HepG2 (cell line): ENCODE results near the gene SLC2A6. TPM values are rescaled to one million over a fixed set of nuclear protein-coding genes. Genes with fewer than 3 reads are reported as not detected.

Source experiments
- ATAC-seq: fragments of 200-7000 bp; cut with Tn5 transposase; 3 replicates; pipeline ENCODE4 v1.9.1; 2020; ENCODE audit warnings: mild to moderate bottlenecking, moderate library complexity
- BruUV-seq: library from RNA; stranded (reverse); fragments of 400-500 nt; replicated peaks from 2 replicates; lab custom pipeline; 2021; lab: Mats Ljungman, UMichigan
- CTCF ChIA-PET: fragments of 300-600 bp; formaldehyde crosslinking; extraction: SDS; loops from one replicate; lab custom pipeline; 2021; ENCODE audit warnings: low total read pairs, inconsistent platforms, low intra/inter-chr PET ratio; lab: Yijun Ruan, JAX
- POLR2A ChIA-PET: fragments of 350-600 bp; sonication (Branson Sonifier 250); formaldehyde crosslinking; loops from one replicate; lab custom pipeline; 2020; ENCODE audit warnings: antibody characterized with exemption, inconsistent platforms; lab: Yijun Ruan, JAX
- DNase-seq: peaks from one replicate; pipeline ENCODE4 v3.0.0-alpha.2; 2015; ENCODE audit warnings: low spot score
- FAIRE-seq: peaks from 3 replicates; lab custom pipeline; 2011; peaks lifted over from hg19 to GRCh38; lab: Jason Lieb, UNC
- H2AFZ ChIP-seq: one replicate; pipeline ENCODE4 v1.6.1; 2011; ENCODE audit warnings: low read length, inconsistent platforms
- H3K27ac ChIP-seq: fragments of 300-600 bp; 3 replicates; pipeline ENCODE4 v1.8.0; 2011; ENCODE audit warnings: mixed run types, mild to moderate bottlenecking, mixed read lengths, low read length, inconsistent platforms; ENCODE audit not compliant: insufficient read depth; ENCODE audit errors: extremely low read length
- H3K27me3 ChIP-seq, 2 experiments: fragments of 200-600 bp in 1 of 2; 2 replicates in 1 of 2; 3 replicates in 1 of 2; pipeline versions ENCODE4 v1.6.0 to v1.8.0; 2011; ENCODE audit warnings: low read length in 2 of 2, mild to moderate bottlenecking in 2 of 2, moderate library complexity in 2 of 2, inconsistent platforms in 1 of 2; ENCODE audit not compliant: insufficient read depth in 2 of 2, control insufficient read depth in 1 of 2
- H3K36me3 ChIP-seq, 2 experiments: fragments of 200-600 bp in 1 of 2; replicated peaks in 1 of 2; 2 replicates in 1 of 2; 3 replicates in 1 of 2; pipeline versions ENCODE4 v1.5.1 to v1.8.0; 2011; ENCODE audit warnings: low read length in 2 of 2, inconsistent platforms in 1 of 2; ENCODE audit not compliant: insufficient read depth in 2 of 2, control insufficient read depth in 1 of 2
- H3K4me1 ChIP-seq: 2 replicates; pipeline ENCODE4 v1.5.1; 2012; ENCODE audit warnings: low read length, inconsistent platforms; ENCODE audit not compliant: insufficient read depth
- H3K4me2 ChIP-seq: 2 replicates; pipeline ENCODE4 v1.6.0; 2011; ENCODE audit warnings: low read depth, low read length, inconsistent platforms
- H3K4me3 ChIP-seq, 3 experiments: fragments of 200-600 bp in 1 of 3; sonication (generic), shearing (Covaris generic) in 1 of 3; replicated peaks in 1 of 3; 2 replicates each; pipeline ENCODE4 v1.5.1; 2011 to 2016; ENCODE audit warnings: low read length in 3 of 3, inconsistent platforms in 2 of 3, low read depth in 2 of 3, mild to moderate bottlenecking in 2 of 3, control low read depth in 1 of 3, mixed read lengths in 1 of 3; ENCODE audit not compliant: insufficient read depth in 1 of 3
- H3K79me2 ChIP-seq: one replicate; pipeline ENCODE4 v1.6.1; 2011; ENCODE audit warnings: low read length, inconsistent platforms; ENCODE audit not compliant: insufficient read depth
- H3K9ac ChIP-seq: 2 replicates; pipeline ENCODE4 v1.6.0; 2011; ENCODE audit warnings: mild to moderate bottlenecking, low read depth, low read length, inconsistent platforms; ENCODE audit not compliant: insufficient read depth
- H3K9me3 ChIP-seq: 2 replicates; pipeline ENCODE4 v1.5.1; 2012; ENCODE audit warnings: mild to moderate bottlenecking, low read length
- H4K20me1 ChIP-seq: 2 replicates; pipeline ENCODE4 v1.6.0; 2011; ENCODE audit warnings: inconsistent platforms, mild to moderate bottlenecking, low read length, moderate library complexity; ENCODE audit not compliant: insufficient read depth
- ESRRA ChIP-seq: sonication (generic); formaldehyde crosslinking; IDR thresholded peaks from 2 replicates; pipeline ENCODE4 v1.5.1; 2020; ENCODE audit warnings: mild to moderate bottlenecking, low read depth, missing genetic modification reagents
- FLYWCH1 ChIP-seq: sonication (generic); formaldehyde crosslinking; IDR thresholded peaks from 2 replicates; pipeline ENCODE4 v1.8.1; 2023; ENCODE audit warnings: mild to moderate bottlenecking, missing genetic modification reagents
- KMT2A ChIP-seq: sonication (generic); formaldehyde crosslinking; IDR thresholded peaks from 2 replicates; pipeline ENCODE4 v1.4.0; 2020; ENCODE audit warnings: missing genetic modification reagents
- ZBTB46 ChIP-seq: sonication (generic); formaldehyde crosslinking; IDR thresholded peaks from 2 replicates; pipeline ENCODE4 v1.4.0; 2020; ENCODE audit warnings: mild to moderate bottlenecking, missing genetic modification reagents, borderline replicate concordance
- ZNF546 ChIP-seq: sonication (generic); formaldehyde crosslinking; conservative IDR thresholded peaks from 2 replicates; pipeline ENCODE4 v1.8.1; 2023; ENCODE audit warnings: mild to moderate bottlenecking, missing genetic modification reagents
- WGBS: methylation state at CpG from one replicate; pipeline ENCODE4 v1.1.6; 2017; ENCODE audit warnings: low lambda C conversion rate; 5-methylcytosine and 5-hydroxymethylcytosine counted together
- in situ Hi-C: cut with HindIII; loops from 2 replicates; pipeline ENCODE4 v1.10.0; 2017; ENCODE audit warnings: low pct_unique_long_range_greater_than_20kb; ENCODE audit not compliant: extremely low pct_ligation_motif_present
- intact Hi-C: fragments of 100-400 bp; cut with micrococcal nuclease; formaldehyde crosslinking; loops from one replicate; pipeline ENCODE4 v1.10.0; 2022; ENCODE audit not compliant: unreplicated experiment
- polyA plus RNA-seq, 8 experiments: library from polyadenylated mRNA; depleted of rRNA in 3 of 8; stranded (reverse) in 7 of 8; unstranded in 1 of 8; fragments of >200 nt; fragmentation: Illumina TruSeq in 4 of 8; extraction: Trizol in 4 of 8; gene quantifications; 2 replicates each; pipeline versions ENCODE4 v1.2.1 to v1.2.3, GENCODE V29; 2011 to 2016; ENCODE audit warnings: low read depth in 4 of 8, missing spikeins in 1 of 8, mixed read lengths in 1 of 8; ENCODE audit not compliant: insufficient read depth in 1 of 8
- total RNA-seq, 5 experiments: library from RNA; depleted of rRNA; stranded (reverse); fragments of >200 nt; fragmentation: Illumina TruSeq; extraction: Trizol; gene quantifications; 2 replicates each; pipeline ENCODE4 v1.2.3, GENCODE V29; 2016; ENCODE audit warnings: low read depth in 1 of 5
- TF ChIP-seq, protein P1 (sequence below): fragments of 450-650 bp; IDR thresholded peaks from 2 replicates; pipeline ENCODE4 v1.6.1; 2017
- TF ChIP-seq, protein P2 (sequence below): sonication (generic); formaldehyde crosslinking; conservative IDR thresholded peaks from 2 replicates; pipeline ENCODE4 v1.8.0; 2022; ENCODE audit warnings: low read depth, missing genetic modification reagents

The SLC2A6 gene
- total and polyA plus RNA-seq, 2 of the 13 experiments (the other 11 are each of a cell fraction or from before 2014, with no cell fraction given) = 4.1 to 15.0 TPM

GRCh38 chr9:133465984-133466383 is 12.9 kb downstream of the SLC2A6 start:
- BruUV-seq = no TSS peak
- Histone ChIP-seq H3K9me3 (no peaks in the 10 kb centered on the region), H3K4me3 (no peak overlapping the region), H3K9ac (no peak overlapping the region), H4K20me1 (no peaks in the 10 kb centered on the region; the same call in 1 of the 2 replicates), H3K27ac (no peak overlapping the region), H3K27me3 (no peaks in the 10 kb centered on the region; a peak in 1 of 5 replicates), H3K36me3 (peaks cover 9 to 14% of the 10 kb centered on the region in 2 experiments; a peak in 3 of 5 replicates), H3K4me1 (peaks cover 30% of the 10 kb centered on the region), H3K4me2 (no peak overlapping the region), H2AFZ (no peak overlapping the region), H3K79me2 (peaks cover 11% of the 10 kb centered on the region)
- FAIRE-seq = no peak
- in situ Hi-C loops = no loop called here
- intact Hi-C loops = no loop called here
- WGBS = 90% methylated on average over 6 of the region's 6 CpGs
- no peak for ATAC-seq
- no peak for TF ChIP-seq ESRRA (CRISPR knock-in tag)
- no peak for TF ChIP-seq KMT2A (CRISPR knock-in tag)
- TF ChIP-seq FLYWCH1 = no peak
- TF ChIP-seq, protein P1, sequence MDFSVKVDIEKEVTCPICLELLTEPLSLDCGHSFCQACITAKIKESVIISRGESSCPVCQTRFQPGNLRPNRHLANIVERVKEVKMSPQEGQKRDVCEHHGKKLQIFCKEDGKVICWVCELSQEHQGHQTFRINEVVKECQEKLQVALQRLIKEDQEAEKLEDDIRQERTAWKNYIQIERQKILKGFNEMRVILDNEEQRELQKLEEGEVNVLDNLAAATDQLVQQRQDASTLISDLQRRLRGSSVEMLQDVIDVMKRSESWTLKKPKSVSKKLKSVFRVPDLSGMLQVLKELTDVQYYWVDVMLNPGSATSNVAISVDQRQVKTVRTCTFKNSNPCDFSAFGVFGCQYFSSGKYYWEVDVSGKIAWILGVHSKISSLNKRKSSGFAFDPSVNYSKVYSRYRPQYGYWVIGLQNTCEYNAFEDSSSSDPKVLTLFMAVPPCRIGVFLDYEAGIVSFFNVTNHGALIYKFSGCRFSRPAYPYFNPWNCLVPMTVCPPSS = no peak
- TF ChIP-seq, protein P2, sequence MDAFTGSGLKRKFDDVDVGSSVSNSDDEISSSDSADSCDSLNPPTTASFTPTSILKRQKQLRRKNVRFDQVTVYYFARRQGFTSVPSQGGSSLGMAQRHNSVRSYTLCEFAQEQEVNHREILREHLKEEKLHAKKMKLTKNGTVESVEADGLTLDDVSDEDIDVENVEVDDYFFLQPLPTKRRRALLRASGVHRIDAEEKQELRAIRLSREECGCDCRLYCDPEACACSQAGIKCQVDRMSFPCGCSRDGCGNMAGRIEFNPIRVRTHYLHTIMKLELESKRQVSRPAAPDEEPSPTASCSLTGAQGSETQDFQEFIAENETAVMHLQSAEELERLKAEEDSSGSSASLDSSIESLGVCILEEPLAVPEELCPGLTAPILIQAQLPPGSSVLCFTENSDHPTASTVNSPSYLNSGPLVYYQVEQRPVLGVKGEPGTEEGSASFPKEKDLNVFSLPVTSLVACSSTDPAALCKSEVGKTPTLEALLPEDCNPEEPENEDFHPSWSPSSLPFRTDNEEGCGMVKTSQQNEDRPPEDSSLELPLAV (CRISPR knock-in tag) = no peak
- TF ChIP-seq ZNF546 (CRISPR knock-in tag) = no peak
- no peak for TF ChIP-seq ZBTB46 (CRISPR knock-in tag)
- ChIA-PET CTCF (no interaction called here), POLR2A (no interaction called here)
- DNase-seq = no peak
